Measurements from ENCODE around the gene KLHDC3.
A peak's percentile ranks its signal among the peaks of the same experiment; 100 is the strongest.

Gene KLHDC3

DNA sequence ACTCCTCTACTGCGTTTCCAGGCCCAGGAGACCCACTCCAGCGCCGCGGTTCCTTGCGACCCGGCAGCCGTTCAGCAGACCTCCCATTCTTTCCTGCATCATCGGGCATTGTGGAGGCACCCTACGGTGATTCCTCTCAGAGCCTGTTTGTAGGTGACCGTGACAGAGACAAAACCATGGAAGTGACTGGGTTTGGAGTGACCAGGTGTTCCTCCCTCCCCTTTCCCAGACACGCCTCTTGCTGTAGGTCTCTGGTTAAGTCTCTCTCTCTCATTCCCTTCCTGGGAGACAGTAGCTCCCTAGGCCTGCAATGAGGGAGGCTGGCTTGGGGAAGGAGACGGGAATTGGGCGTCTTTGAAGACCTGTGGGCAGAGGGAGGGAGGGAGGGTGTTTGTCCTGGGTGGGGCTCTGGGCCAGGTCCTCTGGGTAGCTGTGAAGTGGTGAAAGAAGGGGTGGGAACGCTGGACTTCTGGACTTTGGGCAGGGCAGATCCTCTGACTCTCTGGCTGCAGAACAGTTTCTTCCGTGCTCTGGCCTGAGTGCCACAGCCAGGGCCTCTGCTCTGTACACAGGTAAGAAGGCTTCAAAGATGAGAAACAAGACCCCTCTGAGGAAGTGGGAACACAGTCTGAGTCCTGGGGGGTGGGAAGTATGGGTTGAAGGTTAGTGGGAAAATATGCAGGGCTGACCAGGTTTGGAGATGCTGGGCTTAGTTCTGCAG is 46.1 kb downstream of the KLHDC3 start:
- DNase-seq: no peak

DNA sequence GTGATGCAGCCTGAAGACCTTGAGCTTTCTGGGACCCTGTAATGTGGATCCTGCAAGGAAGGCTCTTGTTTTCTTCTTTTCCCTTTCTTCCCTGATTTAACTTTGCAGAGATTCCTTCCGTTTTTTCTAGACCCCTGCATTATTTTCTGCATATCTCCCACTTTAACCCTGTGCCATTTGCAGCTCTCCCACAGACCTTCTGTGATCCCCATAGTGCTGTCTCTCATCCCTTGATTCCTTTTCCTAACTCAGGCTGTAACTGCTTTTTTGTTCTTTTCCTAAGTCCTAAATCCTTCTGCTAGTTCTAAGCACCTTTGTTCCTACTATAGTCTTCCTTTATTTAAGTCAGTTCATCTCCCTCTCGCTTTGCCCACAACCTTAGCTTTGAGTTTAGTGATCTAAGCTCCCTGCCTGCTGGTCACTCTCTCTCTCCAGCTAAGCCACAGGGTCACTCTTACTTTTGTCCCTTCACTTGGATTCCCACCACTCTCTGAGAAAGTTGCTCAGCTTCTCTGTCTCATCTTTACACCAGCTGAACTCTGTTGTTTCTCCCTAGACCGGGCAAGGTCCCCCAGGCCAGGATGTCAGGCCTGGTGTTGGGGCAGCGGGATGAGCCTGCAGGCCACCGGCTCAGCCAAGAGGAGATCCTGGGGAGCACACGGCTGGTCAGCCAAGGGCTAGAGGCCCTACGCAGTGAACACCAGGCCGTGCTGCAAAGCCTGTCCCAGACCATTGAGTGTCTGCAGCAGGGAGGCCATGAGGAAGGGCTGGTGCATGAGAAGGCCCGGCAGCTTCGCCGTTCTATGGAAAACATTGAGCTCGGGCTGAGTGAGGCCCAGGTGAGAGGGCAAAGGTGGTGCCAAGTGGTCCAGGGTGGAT is 46.9 kb downstream of the KLHDC3 start:
- DNase-seq: no peak

GRCh38 chr6:43061861-43062260 is 47.8 kb downstream of the KLHDC3 start:
- no peak for DNase-seq

DNA sequence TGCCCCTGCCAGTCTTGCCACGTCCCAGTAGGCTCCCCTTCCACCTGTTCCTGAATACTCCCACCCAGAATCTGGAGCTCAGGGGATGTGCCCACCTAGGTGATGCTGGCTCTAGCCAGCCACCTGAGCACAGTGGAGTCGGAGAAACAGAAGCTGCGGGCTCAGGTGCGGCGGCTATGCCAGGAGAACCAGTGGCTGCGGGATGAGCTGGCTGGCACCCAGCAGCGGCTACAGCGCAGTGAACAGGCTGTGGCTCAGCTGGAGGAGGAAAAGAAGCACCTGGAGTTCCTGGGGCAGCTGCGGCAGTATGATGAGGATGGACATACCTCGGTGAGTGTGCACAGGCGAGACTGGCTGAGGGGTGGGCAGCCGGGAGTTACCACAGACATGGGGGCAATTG is 48.8 kb downstream of the KLHDC3 start:
- no peak for DNase-seq

GRCh38 chr6:43070028-43070632 is 56.1 kb downstream of the KLHDC3 start:
- peak in 1 of 2 donors; percentile 44 for DNase-seq

All from CD4-positive, alpha-beta T cell treated with Interferon alpha-2 for 1 hour (primary cell).